ENCODE results near the gene R3HDM4. TPM values are rescaled to one million over a fixed set of nuclear protein-coding genes. Genes with fewer than 3 reads are reported as not detected.

The R3HDM4 gene
- total and polyA plus RNA-seq, 10 of the 15 experiments (the other 5 are each of a cell fraction or from before 2014, with no cell fraction given) = 1.3 to 65.8 (median 27.7) TPM

DNA sequence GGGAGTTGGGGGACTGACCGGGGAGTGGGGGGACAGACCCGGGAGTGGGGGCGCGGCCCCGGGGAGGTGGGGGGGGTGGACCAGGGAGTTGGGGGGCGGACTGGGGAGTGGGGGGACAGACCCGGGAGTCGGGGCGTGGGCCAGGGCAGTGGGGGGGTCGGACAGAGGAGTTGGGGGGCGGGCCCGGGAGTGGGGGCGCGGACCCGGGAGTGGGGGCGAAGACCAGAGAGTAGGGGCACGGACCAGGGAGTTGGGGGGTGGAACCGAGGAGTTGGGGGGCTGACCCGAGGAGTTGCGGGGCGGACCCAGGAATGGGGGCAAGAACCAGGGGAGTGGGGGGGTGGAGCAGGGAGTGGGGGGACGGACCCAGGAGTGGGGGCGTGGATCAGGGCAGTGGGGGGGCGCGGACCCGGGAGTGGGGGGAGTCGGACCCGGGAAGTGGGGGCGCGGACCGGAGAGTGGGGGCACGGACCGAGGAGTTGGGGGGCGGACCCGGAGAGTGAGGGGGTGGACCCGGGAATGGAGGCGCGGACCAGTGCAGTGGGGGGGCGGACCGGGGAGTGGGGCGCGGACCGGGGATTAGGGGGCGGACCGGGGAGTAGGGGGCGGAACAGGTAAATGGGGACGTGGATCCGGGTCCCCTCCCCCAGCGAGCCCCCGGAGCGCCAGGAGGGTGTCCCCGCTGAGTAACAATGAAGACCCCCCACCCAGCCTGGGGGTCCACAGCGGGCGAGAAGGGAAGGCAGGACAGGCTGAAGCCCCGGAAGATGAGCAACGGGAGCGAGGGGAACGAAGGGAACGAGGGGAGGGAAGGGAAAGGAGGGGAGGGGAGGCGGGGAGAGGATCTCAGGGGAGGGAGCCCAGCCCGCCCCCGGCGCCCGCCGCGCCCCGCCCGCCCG is 589 bp downstream of the R3HDM4 start:
- CTCF ChIA-PET = no interaction called here
- BruUV-seq (replicated peaks) = no TSS peak
- intact Hi-C loops (cut with micrococcal nuclease; ENCODE audit: unreplicated experiment) (no loop called here), in situ Hi-C loops (cut with MboI) (no loop called here)
- H2AFZ ChIP-seq (ENCODE audit: control insufficient read depth, low read depth, low read length) = no peak overlapping the region
- H3K4me3 ChIP-seq = peak overlapping the region; percentile 74; the same call in 1 of the 2 replicates
- RAD21 ChIA-PET (ENCODE audit: unreplicated experiment) = no interaction called here
- no peaks in the 10 kb centered on the region for H4K20me1 ChIP-seq (ENCODE audit: control insufficient read depth, insufficient read depth)
- ATAC-seq (no peak), DNase-seq (ENCODE audit: low read depth, low spot score) (no peak), FAIRE-seq (no peak)
- H3K4me2 ChIP-seq (ENCODE audit: control insufficient read depth, insufficient read depth) = peak overlapping the region; percentile 48; the same call in 1 of the 2 replicates
- peaks cover 26% of the 10 kb centered on the region for H3K4me1 ChIP-seq (ENCODE audit: control insufficient read depth, insufficient read depth, low read length)
- no peaks in the 10 kb centered on the region for H3K9me3 ChIP-seq (replicated peaks; ENCODE audit: control insufficient read depth, insufficient read depth, low read length)
- no peaks in the 10 kb centered on the region; a peak in 1 of 4 replicates for H3K36me3 ChIP-seq (ENCODE audit: control insufficient read depth in 2 of 2, insufficient read depth in 2 of 2, low read length in 1 of 2)
- 2% methylated on average over 8 of the region's 69 CpGs for WGBS (ENCODE audit: insufficient coverage, insufficient replicate concordance, low lambda C conversion rate, missing lambda C conversion rate)
- POLR2A ChIA-PET = no interaction called here
- H3K27me3 ChIP-seq (replicated peaks in 1 of 2; ENCODE audit: control insufficient read depth in 2 of 2, insufficient read depth in 2 of 2, low read length in 1 of 2) = no peaks in the 10 kb centered on the region; a peak in 1 of 4 replicates
- TF ChIP-seq ZNF687 (IDR thresholded peaks at IDR 0.05) (no peak), MTA3 (IDR thresholded peaks at IDR 0.05; ENCODE audit: borderline replicate concordance, low read length) (no peak), SREBF1 (IDR thresholded peaks at IDR 0.05; ENCODE audit: low read length) (no peak), BRCA1 (IDR thresholded peaks at IDR 0.05; ENCODE audit: low read depth, low read length) (no peak), CREB1 (IDR thresholded peaks at IDR 0.05; ENCODE audit: low read depth) (peak; percentile 29; the same call in 1 of the 2 replicates), KLF5 (IDR thresholded peaks at IDR 0.05; ENCODE audit: partially characterized antibody) (no peak), ZNF274 (IDR thresholded peaks at IDR 0.05; ENCODE audit: insufficient read depth, insufficient read length) (no peak)
- TF ChIP-seq, protein P1, sequence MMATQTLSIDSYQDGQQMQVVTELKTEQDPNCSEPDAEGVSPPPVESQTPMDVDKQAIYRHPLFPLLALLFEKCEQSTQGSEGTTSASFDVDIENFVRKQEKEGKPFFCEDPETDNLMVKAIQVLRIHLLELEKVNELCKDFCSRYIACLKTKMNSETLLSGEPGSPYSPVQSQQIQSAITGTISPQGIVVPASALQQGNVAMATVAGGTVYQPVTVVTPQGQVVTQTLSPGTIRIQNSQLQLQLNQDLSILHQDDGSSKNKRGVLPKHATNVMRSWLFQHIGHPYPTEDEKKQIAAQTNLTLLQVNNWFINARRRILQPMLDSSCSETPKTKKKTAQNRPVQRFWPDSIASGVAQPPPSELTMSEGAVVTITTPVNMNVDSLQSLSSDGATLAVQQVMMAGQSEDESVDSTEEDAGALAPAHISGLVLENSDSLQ (IDR thresholded peaks at IDR 0.05) = no peak
- peaks cover 15% of the 10 kb centered on the region for H3K79me2 ChIP-seq (ENCODE audit: control insufficient read depth, insufficient read depth, low read length)
- peak overlapping the region; percentile 77 for H3K27ac ChIP-seq (ENCODE audit: control insufficient read depth, insufficient read depth)
- SMC1A ChIA-PET (ENCODE audit: uncharacterized antibody, unreplicated experiment) = no interaction called here
- H3K9ac ChIP-seq (ENCODE audit: control insufficient read depth, insufficient read depth, low read length) = peak overlapping the region; percentile 89; the same call in 1 of the 2 replicates

Measured in GM12878 (cell line).